Heart left ventricle (tissue), 16 donors: Measurements from ENCODE around the gene ANO2. TPM values are rescaled to one million over a fixed set of nuclear protein-coding genes. Genes with fewer than 3 reads are reported as not detected.

Source experiments
- ATAC-seq, 4 donors: fragments of 200-7000 bp; cut with Tn5 transposase; one replicate each; pipeline ENCODE4 v1.9.1; 2020 to 2022; ENCODE audit warnings: moderate library complexity in 4 of 4, mild to moderate bottlenecking in 3 of 4, moderate number of reproducible peaks in 1 of 4
- DNase-seq, 5 donors: peaks; one replicate each; pipeline ENCODE4 v3.0.0-alpha.2; 2020
- H3K27ac ChIP-seq, 12 donors: fragments of 200-600 bp; sonication (generic) in 4 of 12; one replicate each; pipeline versions ENCODE4 v1.5.0 to v1.8.0; 2016 to 2022; ENCODE audit warnings: mild to moderate bottlenecking in 2 of 12
- H3K27me3 ChIP-seq, 9 donors: fragments of 200-600 bp; sonication (generic) in 2 of 9; one replicate each; pipeline versions ENCODE4 v1.5.1 to v1.8.0; 2016 to 2022; ENCODE audit warnings: mild to moderate bottlenecking in 3 of 9
- H3K36me3 ChIP-seq, 9 donors: fragments of 200-600 bp; sonication (generic) in 2 of 9; one replicate each; pipeline versions ENCODE4 v1.5.0 to v1.8.0; 2018 to 2022; ENCODE audit warnings: mild to moderate bottlenecking in 2 of 9
- H3K4me1 ChIP-seq, 12 donors: fragments of 200-600 bp; sonication (generic) in 4 of 12; one replicate each; pipeline versions ENCODE4 v1.5.0 to v1.8.0; 2016 to 2022; ENCODE audit warnings: mild to moderate bottlenecking in 3 of 12
- H3K4me3 ChIP-seq, 12 donors: fragments of 200-600 bp; sonication (generic) in 4 of 12; one replicate each; pipeline versions ENCODE4 v1.5.0 to v1.8.0; 2017 to 2022; ENCODE audit warnings: mild to moderate bottlenecking in 9 of 12, moderate library complexity in 4 of 12
- H3K9me3 ChIP-seq, 12 donors: fragments of 200-600 bp; sonication (generic) in 4 of 12; one replicate each; pipeline versions ENCODE4 v1.5.0 to v1.8.0; 2016 to 2022; ENCODE audit warnings: mild to moderate bottlenecking in 1 of 12
- CTCF ChIP-seq, 12 donors: fragments of 200-600 bp; sonication (generic) in 4 of 12; IDR thresholded peaks; one replicate each; pipeline versions ENCODE4 v1.5.0 to v1.8.0; 2018 to 2022; ENCODE audit warnings: antibody characterized with exemption in 12 of 12, mild to moderate bottlenecking in 5 of 12
- POLR2A ChIP-seq, 2 donors: fragments of 450-650 bp; IDR thresholded peaks; one replicate each; pipeline ENCODE4 v1.6.1; 2017; ENCODE audit warnings: antibody characterized with exemption in 2 of 2, mild to moderate bottlenecking in 2 of 2, moderate library complexity in 2 of 2
- WGBS, 4 donors: extraction: QIAGEN DNeasy Blood & Tissue Kit in 2 of 4; methylation state at CpG; one replicate each; pipeline versions ENCODE4 v1.1.5 to v1.1.7; 2013 to 2018; 5-methylcytosine and 5-hydroxymethylcytosine counted together
- intact Hi-C, 10 donors: fragments of 100-400 bp; cut with DNase I; formaldehyde crosslinking; loops; one replicate each; pipeline versions ENCODE4 v1.11.1 to v1.14.2; 2022
- polyA plus RNA-seq, 2 donors: library from polyadenylated mRNA; stranded (reverse); fragments of 200-250 nt; gene quantifications; one replicate each; pipeline ENCODE4 v1.2.3, GENCODE V29; 2013
- total RNA-seq, 9 donors: library from RNA; depleted of rRNA in 2 of 9; stranded (reverse); fragments of >200 nt in 2 of 9; fragmentation: NEBNext Ultra II Directional in 3 of 9; extraction: Animal tissue kit (Norgen Biotek cat#: 25700) in 3 of 9; gene quantifications; one replicate each; pipeline versions ENCODE4 v1.1.0 to v1.2.4, GENCODE V29; 2016 to 2023
- donor health status: ischemic (EF 13 %, LVEDD 7.1; RV severe dilation, severe dysfunction).
- donor health status: healthy with polysubstance abuse.
- donor health status: DM: no; HTN: yes; CAD: no.
- donor health status: DM: no; HTN: no; CAD: no.
- donor health status: ischemic (EF 25% LVEDD 6.9; RV normal size, moderate dysfunction).
- donor health status: ischemic (EF 25% LVEDD 5.7; RV mildly dilated, moderate dysfunction).
- donor health status: healthy.
- donor health status: DM: yes; HTN: yes; CAD: no.
- donor health status: ischemic (EF 35%, LVEDD 5.7; RV mildly dilated, moderate dysfunction).
- donor health status: nonischemic (EF 11% LVEDD 7.7; RV severe dilation, severe dysfunction).
- donor health status: DM: yes; HTN: yes; CAD: no.
- donor health status: PGD.
- donor health status: ischemic (EF 29% LVEDD 5.4; RV normal size, mild dysfunction).
- donor health status: nonischemic (EF 23%, LVEDD 6.1; RV moderate dilation, normal function).

ANO2 gene
- total and polyA plus RNA-seq, 11 donors: 3.4 to 19.4 (median 9.4) TPM

- intact Hi-C loops: no loop called here
- TF ChIP-seq POLR2A (IDR thresholded peaks at IDR 0.05): no peak
- no peak for TF ChIP-seq CTCF (IDR thresholded peaks at IDR 0.05)
- H3K4me1 ChIP-seq: peaks cover 0 to 4% (median 0%) of the 10 kb centered on the region in 12 donors
- no peak overlapping the region for H3K27ac ChIP-seq
- no peak overlapping the region for H3K4me3 ChIP-seq
- peaks cover 0 to 4% (median 0%) of the 10 kb centered on the region in 9 donors for H3K36me3 ChIP-seq
- ATAC-seq (no peak), DNase-seq (no peak)
- H3K9me3 ChIP-seq: no peaks in the 10 kb centered on the region
- H3K27me3 ChIP-seq: no peaks in the 10 kb centered on the region
Observed at GRCh38 chr12:5593998-5594397, 351.1 kb downstream of the ANO2 start.

GRCh38 chr12:5593086-5593485 lies 352.0 kb downstream of the ANO2 start:
- TF ChIP-seq CTCF (IDR thresholded peaks at IDR 0.05): no peak
- no peak for TF ChIP-seq POLR2A (IDR thresholded peaks at IDR 0.05)
- H3K4me3 ChIP-seq: no peak overlapping the region
- ATAC-seq (no peak), DNase-seq (no peak)
- no peaks in the 10 kb centered on the region for H3K27me3 ChIP-seq
- intact Hi-C loops: no loop called here
- 77 to 82% (median 79%) methylated on average over 1 of the region's 1 CpG for WGBS, 4 donors
- no peaks in the 10 kb centered on the region for H3K9me3 ChIP-seq
- H3K27ac ChIP-seq: no peak overlapping the region
- H3K4me1 ChIP-seq: peaks cover 0 to 4% (median 0%) of the 10 kb centered on the region in 12 donors
- peaks cover 0 to 4% (median 0%) of the 10 kb centered on the region in 9 donors for H3K36me3 ChIP-seq

- Histone ChIP-seq H3K4me1 (peaks cover 0 to 4% (median 0%) of the 10 kb centered on the region in 12 donors), H3K36me3 (peaks cover 0 to 4% (median 0%) of the 10 kb centered on the region in 9 donors), H3K27ac (no peak overlapping the region), H3K27me3 (no peaks in the 10 kb centered on the region), H3K9me3 (no peaks in the 10 kb centered on the region), H3K4me3 (no peak overlapping the region)
- intact Hi-C loops: no loop called here
- WGBS, 4 donors: 35 to 57% (median 44%) methylated on average over 8 of the region's 8 CpGs
- TF ChIP-seq POLR2A (IDR thresholded peaks at IDR 0.05): no peak
- TF ChIP-seq CTCF (IDR thresholded peaks at IDR 0.05): no peak
- DNase-seq (no peak), ATAC-seq (no peak)
Observed at GRCh38 chr12:5592310-5592709, 352.7 kb downstream of the ANO2 start.

GRCh38 chr12:5590316-5590715 lies 354.7 kb downstream of the ANO2 start:
- DNase-seq (no peak), ATAC-seq (no peak)
- TF ChIP-seq POLR2A (IDR thresholded peaks at IDR 0.05): no peak
- no peak for TF ChIP-seq CTCF (IDR thresholded peaks at IDR 0.05)
- peaks cover 0 to 19% (median 6%) of the 10 kb centered on the region in 12 donors for H3K4me1 ChIP-seq
- H3K27me3 ChIP-seq: no peaks in the 10 kb centered on the region
- H3K36me3 ChIP-seq: peaks cover 0 to 4% (median 0%) of the 10 kb centered on the region in 9 donors
- no peak overlapping the region for H3K4me3 ChIP-seq
- 95 to 97% (median 97%) methylated on average over 8 of the region's 8 CpGs for WGBS, 4 donors
- intact Hi-C loops: no loop called here
- no peaks in the 10 kb centered on the region for H3K9me3 ChIP-seq
- H3K27ac ChIP-seq: no peak overlapping the region
